GM19397 (cell line): Measurements from ENCODE around the gene SLC2A10.

Experiments used
- ATAC-seq: cut with Tn5 transposase; IDR thresholded peaks from one replicate; pipeline ENCODE4 v1.9.1; 2021; ENCODE audit warnings: mild to moderate bottlenecking, moderate library complexity; ENCODE audit not compliant: unreplicated experiment

Gene SLC2A10

GRCh38 chr20:46758929-46759669, 49.6 kb downstream of the SLC2A10 start:
- no peak for ATAC-seq

- no peak for ATAC-seq
These were observed 52.1 kb downstream of the SLC2A10 start for GRCh38 chr20:46761566-46761965.

- ATAC-seq, result no peak
These were observed 54.6 kb downstream of the SLC2A10 start for GRCh38 chr20:46764068-46764467.

- no peak for ATAC-seq
These were observed 56.2 kb downstream of the SLC2A10 start for GRCh38 chr20:46765506-46766120.

- ATAC-seq, result no peak
These were observed 57.8 kb downstream of the SLC2A10 start for GRCh38 chr20:46767127-46767761.

- no peak for ATAC-seq
These were observed 61.1 kb downstream of the SLC2A10 start for GRCh38 chr20:46770330-46771194.

GRCh38 chr20:46771195-46771588, 61.7 kb downstream of the SLC2A10 start:
- ATAC-seq, result no peak

GRCh38 chr20:46772901-46773300, 63.5 kb downstream of the SLC2A10 start:
- ATAC-seq, result no peak

- ATAC-seq, result no peak
These were observed 64.2 kb downstream of the SLC2A10 start for GRCh38 chr20:46773680-46774079.

- ATAC-seq, result no peak
These were observed 64.8 kb downstream of the SLC2A10 start for GRCh38 chr20:46774236-46774635.

- no peak for ATAC-seq
These were observed 65.6 kb downstream of the SLC2A10 start for GRCh38 chr20:46774943-46775560.

GRCh38 chr20:46775806-46776205, 66.4 kb downstream of the SLC2A10 start:
- no peak for ATAC-seq

- ATAC-seq, result no peak
These were observed 67.9 kb downstream of the SLC2A10 start for GRCh38 chr20:46777331-46777730.

GRCh38 chr20:46779831-46780230, 70.4 kb downstream of the SLC2A10 start:
- no peak for ATAC-seq

- ATAC-seq, result no peak
These were observed 75.1 kb downstream of the SLC2A10 start for GRCh38 chr20:46784436-46785127.
